ENCODE results near the gene IKZF3.
"Not testable (repeated sequence)": the region's sequence is repeated elsewhere in the genome, so short reads cannot be mapped to it uniquely, and the experiment has no call there.

The IKZF3 gene

DNA sequence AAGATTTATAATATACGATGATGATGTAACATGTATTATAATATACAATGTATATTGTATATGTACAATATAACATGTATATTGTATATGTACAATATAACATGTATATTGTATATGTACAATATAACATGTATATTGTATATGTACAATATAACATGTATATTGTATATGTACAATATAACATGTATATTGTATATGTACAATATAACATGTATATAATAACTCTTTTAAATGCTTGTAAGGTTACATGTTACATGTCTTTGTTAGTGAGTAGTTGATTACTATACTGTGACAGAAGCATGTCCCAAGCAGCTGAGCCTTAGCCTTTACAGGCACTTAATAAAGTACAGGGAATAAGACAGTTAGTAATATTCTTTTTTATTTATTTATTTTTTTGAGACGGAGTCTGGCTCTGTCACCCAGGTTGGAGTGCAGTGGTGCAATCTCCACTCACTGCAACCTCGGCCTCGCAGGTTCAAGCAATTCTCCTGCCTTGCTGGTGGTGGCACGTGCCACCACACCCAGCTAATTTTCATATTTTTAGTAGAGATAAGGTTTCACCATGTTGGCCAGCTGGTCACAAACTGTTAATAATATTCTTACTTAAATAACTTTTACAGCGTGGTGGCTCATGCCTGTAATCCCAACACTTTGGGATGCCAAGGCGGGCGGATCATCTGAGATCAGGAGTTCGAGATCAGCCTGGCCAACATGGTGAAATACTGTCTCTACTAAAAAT lies 8.0 kb downstream of the IKZF3 start:
- not testable (repeated sequence) for DNase-seq (ENCODE audit: low read depth in 2 of 2)

DNA sequence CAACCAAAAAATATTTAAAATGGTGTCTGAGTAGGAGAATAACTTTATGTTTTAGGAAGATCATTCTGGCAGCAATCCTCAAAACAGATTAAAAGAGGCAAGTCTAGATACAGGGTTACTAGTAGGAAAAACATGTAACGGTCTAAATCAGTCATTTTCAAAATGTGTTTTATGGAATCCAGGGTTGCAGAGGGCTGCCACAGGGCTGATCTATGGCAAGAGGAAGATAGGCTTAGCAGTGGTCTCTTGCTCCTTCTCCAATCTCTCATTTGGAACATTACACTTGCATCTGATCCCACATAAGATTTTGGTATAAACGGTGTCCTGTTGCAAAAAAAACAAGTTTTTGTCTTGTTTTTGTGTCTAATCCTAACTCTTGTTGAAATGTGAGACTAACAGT lies 9.2 kb downstream of the IKZF3 start:
- DNase-seq (ENCODE audit: low read depth in 2 of 2): no peak

DNA sequence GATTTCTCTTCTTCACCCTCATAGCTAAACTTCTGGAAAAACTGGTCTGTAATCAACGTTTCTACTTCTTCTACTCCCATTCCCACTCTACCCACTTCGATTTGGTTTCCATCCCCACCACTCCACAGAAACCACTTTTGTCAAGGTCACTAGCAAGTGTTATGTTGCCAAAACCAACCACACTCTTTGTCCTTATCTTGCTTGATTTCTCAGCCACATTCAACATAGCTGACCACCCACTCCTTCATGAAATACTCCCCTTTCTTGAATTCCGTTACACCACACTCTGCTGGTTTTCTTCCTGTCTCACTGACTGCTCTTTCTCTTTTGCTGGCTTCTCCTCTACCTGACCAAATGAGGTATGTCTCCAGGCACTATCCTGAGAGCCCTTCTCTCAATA lies 11.9 kb downstream of the IKZF3 start:
- DNase-seq (ENCODE audit: low read depth in 2 of 2): no peak

DNA sequence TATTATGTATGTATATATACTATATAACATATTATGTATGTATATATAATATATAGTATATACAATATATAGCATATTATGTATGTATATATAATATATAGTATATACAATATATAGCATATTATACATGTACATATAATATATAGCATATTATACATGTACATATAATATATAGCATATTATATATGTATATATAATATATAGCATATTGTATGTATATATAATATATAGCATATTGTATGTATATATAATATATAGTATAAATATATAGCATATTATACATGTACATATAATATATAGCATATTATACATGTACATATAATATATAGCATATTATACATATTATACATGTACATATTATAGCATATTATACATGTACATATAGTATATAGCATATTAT lies 13.9 kb downstream of the IKZF3 start:
- not testable (repeated sequence) for DNase-seq (ENCODE audit: low read depth in 2 of 2)

DNA sequence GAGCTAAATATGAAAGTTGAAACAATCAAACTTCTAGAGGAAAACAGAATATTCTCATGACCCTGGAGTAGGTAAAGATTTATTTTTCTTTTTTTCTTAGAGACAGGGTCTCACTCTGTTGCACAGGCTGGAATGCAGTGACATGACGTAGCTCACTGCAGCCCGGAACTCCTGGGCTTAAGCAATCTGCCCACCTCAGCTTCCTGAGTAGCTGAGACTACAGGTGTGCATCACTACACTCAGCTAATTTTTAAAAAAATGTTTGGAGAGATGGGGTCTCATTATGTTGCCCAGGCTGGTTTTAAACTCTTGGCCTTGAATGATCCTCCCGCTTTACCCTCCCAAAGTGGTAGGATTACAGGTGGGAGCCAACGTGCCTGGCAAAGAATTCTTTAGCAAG lies 15.5 kb downstream of the IKZF3 start:
- DNase-seq (ENCODE audit: low read depth in 2 of 2): no peak

DNA sequence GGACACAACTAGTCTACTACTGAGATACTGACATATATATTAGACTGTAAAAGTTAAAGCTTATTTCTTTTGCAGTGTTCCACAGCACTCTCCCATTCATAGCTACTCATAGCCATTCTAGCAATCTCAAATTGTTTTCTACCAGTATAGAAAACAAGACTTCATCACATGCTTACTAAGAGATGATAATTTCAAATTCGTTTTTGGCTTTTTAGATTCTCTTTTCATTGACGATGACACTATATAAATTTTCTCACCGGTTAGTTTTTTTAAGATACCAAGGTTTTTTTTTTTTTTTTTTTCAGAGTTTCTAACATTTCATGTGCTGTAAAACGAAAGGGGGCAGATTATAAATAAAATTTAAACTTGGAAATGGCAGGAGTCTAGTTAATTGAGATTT lies 17.9 kb downstream of the IKZF3 start:
- DNase-seq (ENCODE audit: low read depth in 2 of 2): no peak

DNA sequence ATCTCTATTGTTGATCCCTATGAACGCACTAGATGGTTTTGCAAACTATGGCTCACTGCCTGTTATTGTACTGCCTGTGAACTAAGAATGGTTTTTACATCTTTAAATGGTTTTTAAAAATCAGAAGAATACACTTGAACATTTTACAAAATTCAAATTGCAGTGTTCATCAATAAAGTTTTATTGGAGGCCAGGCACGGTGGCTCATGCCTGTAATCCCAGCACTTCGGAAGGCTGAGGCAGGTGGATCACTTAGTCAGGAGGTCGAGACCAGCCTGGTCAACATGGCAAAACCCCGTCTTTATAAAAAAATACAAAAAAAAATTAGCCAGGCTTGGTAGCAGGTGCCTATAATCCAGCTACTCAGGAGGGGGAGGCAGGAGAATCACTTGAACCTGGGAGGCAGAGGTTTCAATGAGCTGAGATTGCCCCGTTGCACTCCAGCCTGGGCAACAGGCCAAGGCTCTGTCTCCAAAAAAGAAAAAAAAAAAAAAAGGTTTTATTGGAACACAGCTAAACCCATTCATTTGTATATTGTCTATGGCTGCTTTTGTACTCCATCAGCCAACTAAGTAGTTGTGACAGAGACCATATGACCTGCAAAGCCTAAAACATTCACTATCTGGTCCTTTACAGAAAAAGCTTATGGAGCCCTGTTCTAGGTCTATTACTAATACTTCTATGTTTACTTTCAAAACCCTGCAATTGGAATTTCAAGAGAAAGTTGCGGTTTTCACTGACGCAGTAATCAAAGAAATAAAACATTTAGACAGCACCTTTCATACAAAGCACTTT lies 18.9 kb downstream of the IKZF3 start:
- DNase-seq (ENCODE audit: low read depth in 2 of 2): no peak

DNA sequence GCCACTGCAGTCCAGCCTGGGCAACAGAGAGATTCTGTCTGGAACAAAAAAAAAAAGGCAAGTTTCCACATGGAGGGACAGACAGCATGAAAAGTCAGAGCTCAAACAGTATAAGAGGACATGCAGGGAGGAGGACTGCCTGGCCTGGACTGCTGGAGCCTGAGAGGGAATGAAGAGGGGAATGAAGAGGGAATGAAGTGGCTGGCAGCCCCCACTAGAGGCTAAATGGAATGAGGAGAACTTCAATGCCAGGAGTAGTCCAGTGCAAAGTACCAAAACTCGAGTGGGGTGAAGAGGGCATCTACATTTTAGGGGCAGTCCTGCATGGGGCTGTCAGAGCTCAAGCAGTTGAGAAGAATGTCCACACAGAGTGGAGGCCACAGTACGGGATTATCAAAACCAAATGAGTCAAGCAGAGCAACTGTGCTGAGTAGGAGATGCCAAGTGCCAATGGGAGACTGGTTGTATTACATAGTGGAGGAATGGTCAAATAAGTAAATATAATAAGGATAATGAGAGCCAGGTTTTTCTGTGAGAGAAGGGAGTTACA lies 22.9 kb downstream of the IKZF3 start:
- no peak for DNase-seq (ENCODE audit: low read depth in 2 of 2)

DNA sequence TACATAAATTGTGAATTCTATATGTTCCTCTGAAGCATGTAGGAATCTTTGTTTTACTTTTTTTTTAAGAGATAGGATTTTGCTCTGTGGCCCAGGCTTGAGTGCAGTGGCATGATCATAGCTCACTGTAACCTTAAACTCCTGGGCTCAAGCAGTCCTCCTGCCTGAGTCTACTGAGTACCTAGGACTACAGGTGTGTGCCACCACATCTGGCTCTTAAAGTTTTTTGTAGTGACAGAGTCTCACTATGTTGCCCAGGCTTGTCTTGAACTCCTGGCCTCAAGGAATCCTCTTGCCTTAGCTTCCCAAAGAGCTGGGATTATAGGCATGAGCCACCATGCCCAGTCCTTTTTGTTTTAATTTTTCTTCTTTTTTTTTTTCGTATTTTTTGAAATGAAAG lies 25.3 kb downstream of the IKZF3 start:
- no peak for DNase-seq (ENCODE audit: low read depth in 2 of 2)

DNA sequence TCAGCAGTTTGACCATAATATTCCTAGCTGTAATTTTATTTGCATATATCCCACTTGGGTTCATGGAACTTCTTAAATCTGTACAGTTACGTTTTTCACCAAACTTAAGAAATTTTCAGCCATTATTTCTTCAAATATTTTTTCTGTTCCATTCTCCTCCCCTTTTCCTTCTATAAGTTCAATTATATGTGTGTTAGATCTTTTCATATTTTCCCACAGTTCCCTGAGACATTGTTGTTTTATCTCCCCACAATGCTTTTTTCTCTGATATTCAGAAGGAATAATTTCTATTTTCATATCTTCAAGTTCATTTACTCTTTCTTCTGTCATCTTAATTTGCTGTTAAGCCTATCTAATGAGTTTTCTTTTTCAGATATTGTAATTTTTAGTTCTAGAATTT lies 26.1 kb downstream of the IKZF3 start:
- no peak for DNase-seq (ENCODE audit: low read depth in 2 of 2)

DNA sequence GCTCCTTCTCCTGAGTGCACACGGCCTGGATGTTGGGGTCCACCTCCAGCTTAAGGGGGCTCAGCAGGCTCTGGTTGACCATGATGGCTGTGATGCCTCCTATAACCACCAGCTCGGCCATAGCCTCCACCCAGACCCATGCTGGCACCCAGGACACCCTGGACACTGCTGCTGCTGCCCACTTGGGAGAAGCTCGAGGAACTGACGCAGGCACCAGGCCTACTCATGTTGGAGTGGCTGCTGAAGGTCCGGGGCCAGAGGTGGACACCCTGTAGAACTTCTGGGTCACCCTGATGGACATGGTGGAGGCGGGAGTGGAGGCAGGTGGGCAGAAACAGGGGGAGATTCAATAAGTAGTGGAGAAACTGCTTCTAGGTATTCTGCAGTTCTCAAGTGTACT lies 28.0 kb downstream of the IKZF3 start:
- no peak for DNase-seq (ENCODE audit: low read depth in 2 of 2)

DNA sequence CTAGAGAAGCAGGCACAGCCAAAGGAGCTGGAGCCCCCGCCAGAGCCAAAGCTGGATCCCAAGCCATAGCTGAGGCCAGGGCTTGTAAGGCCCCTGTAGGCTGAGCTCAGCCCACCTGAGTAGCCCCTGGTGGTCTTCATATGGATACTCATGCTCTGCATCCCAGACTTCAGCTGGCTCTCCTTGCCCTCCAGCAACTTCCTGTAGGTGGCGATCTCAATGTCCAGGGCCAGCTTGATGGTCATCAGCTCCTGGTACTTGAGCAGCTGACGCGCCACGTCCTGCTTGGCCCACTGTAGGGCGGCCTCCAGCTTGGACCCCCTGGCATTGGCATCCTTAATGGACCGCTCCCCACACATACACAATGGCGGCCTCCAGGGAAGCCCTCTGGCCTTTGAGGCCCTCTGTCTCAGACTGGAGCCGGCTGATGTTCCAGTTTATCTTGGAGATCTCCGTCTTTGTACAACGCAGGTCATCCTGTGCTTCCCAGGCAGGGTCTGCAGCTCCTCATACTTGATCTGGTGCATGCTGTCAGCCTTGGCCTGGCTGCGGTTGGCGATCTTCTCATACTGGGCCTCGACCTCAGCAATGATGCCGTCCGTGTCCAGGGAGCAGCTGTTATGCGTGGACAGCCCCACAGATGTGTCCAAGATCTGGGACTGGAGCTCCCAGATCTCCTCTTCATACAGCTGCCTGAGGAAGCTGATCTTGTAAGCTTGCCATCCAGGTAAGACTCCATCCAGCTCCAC lies 28.9 kb downstream of the IKZF3 start:
- DNase-seq (ENCODE audit: low read depth in 2 of 2): no peak

DNA sequence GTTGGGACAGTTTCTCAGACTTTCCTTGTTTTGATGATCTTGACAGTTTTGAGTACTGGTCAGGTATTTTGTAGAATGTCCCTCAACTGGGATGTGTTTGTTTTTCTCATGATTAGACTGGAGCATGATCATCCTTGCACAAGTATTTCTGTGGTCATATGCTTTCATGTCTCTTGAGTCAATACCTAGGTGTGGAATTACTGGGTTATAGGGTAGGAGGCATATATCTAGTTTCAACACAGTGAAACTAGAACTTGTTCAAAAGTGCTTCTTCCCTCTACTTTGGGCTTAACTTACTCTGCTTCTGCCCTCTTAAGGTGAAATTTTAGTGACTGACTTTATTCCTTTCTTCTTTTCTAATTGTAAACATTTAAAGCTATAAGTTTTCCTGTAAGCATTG lies 30.1 kb downstream of the IKZF3 start:
- no peak for DNase-seq (ENCODE audit: low read depth in 2 of 2)

DNA sequence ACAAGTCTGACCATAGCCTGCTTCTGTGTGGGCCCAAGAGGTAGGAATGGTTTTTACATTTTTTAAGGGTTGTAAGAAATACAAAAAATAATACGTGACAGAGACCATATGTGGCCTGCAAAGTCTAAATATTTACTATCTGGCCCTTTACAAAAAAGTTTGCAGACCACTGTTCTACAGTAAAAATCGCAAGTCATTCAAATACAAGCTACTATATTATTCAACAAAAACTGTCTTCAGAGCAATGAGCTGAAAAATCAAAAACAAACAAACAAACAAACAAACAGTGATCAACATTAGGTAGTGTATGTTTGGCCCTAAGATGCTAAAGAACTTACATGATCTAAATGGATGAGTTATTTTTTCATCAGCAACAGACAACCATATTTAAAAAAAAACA lies 32.5 kb downstream of the IKZF3 start:
- DNase-seq (ENCODE audit: low read depth in 2 of 2): no peak

DNA sequence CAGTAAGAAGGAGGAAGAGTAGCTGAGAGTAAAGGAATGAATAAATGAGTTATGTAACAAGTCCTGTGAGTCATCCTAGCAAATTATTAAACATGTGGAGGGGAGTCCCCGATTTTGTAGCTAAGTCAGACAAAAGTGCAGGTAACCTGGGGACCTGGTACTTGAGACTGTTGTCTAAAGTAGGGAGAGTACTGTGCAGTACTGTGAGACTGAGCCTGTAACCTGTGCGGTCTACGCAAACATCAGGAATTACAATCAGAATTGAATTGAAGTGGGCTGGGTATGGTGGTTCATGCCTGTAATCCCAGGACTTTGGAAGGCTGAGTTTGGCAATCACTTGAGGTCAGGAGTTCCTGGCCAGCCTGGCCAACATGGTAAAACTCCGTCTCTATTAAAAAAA lies 35.7 kb downstream of the IKZF3 start:
- DNase-seq (ENCODE audit: low read depth in 2 of 2): no peak

DNA sequence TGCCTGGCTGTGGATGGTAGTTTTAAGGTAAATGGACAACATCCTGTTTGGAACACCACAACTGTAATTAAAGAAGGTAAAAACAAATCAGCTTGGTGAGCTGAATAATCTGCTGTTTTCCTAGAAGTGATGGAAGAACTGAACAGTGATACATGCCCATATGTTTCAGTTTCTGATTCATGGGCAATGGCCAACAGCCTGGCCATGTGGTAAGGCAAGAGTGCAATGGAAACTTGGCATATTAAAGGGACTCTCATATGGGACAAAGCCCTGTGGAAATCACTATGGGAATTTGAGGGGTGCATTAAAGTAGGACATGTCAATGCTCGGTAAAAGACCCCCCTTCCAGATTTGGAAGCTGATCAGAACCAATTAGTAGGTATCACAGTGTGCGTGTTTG lies 37.8 kb downstream of the IKZF3 start:
- DNase-seq (ENCODE audit: low read depth in 2 of 2): no peak

DNA sequence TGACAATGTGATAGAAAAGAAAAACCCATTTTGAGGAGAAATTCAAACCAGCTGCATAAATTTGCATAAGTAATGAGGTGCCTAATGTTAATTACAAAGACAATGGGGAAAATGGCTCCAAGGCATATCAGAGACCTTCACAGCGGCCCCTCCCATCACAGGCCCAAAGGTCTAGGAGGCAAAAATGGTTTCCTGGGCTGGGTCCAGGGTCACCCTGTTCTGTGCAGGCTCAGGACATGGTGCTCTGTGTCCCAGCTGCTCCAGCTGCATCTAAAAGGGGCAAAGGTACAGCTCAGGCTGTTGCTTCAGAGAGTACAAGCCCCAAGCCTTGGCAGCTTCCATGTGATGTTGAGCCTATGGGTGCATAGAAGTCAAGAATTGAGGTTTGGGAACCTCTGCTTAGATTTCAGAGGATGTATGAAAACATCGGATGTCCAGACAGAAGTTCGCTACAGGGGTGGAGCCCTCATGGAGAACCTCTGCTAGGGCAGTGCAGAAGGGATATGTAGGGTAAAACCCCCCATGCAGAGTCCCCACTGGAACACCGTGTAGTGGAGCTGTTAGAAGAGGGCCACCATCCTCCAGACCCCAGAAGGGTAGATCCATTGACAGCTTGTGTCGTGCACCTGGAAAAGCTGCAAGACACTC lies 40.6 kb downstream of the IKZF3 start:
- DNase-seq (ENCODE audit: low read depth in 2 of 2): no peak

DNA sequence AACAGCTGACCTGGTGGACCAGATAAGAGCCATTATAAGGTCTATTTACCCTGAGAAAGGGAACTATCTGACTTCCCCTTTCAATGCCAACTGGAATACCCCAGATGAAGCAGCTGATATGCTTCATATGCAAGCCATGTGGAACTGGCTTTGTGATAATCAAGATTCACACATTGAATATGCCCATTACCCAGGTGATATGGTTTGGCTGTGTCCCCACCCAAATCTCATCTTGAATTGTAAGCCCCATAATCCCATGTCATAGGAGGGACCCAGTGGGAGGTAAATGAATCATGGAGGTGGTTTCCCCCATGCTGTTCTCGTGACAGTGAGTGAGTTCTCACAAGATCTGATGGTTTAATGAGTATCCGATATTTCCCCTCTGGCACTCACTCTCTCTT lies 42.1 kb downstream of the IKZF3 start:
- DNase-seq (ENCODE audit: low read depth in 2 of 2): no peak

DNA sequence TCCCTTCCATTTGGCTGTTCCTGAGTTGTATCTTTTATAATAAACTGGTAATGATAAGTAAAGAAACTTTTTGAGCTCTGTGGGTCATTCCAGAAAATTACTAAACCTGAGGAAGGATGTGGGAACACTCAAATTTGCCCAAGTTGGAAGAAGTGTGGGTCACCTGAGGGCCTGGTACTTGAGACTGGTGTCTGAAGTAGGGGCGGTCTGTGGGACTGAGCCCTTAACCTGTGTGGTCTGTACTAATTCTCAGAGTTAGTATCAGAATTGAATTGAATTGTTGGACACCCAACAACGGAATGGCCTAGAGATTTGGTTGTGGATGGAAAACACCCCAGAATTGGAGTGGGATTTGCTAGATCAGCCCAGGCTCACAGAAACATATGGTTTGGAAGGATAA lies 43.1 kb downstream of the IKZF3 start:
- DNase-seq (ENCODE audit: low read depth in 2 of 2): no peak

DNA sequence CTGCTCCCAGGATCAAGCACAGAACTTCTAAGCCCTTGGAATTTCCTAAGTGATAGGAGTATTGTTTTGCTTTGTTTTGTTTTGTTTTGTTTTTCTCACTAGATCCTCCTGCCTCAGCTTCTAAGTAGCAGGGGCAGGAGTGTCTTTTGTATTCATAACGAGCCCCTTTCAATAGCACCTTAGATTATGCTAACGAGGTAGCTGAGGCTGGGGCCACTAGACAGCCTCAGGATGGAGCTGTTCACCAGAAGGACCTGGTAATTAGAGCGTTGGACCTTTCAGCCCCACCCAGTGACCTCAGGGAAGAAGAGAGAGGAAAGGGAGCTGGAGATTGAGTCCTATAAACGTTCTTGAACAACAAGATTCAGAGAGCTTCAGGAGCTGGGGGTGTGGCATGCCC lies 43.6 kb downstream of the IKZF3 start:
- DNase-seq (ENCODE audit: low read depth in 2 of 2): no peak

DNA sequence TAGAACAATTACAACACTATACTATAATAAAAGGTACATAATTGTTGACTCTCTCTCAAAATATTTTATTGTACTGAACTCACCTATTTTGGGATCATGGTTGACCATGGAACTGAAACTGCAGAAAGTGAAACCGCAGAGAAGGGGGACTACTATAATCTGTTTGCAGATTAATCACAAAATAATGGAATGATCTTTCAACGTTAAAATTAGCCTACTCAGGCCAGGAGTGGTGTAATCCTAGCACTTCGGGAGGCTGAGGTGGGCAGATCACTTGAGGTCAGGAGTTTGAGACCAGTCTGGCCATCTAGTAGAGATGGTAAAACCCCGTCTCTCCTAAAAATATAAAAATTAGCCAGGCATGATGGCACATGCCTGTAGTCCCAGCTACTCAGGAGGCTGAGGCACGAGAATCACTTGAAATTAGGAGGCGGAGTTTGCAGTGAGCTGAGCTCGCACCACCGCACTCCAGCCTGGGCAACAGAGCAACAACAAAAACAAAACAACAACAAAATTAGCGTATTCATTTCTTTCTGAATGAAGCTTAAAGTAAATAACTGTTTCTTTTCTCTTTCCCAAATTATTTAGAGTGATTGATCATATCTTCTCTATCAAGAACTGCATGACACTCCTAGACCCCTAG lies 45.6 kb downstream of the IKZF3 start:
- no peak for DNase-seq (ENCODE audit: low read depth in 2 of 2)
